ENCODE measurements around the gene GRAMD2B.
"Not testable (repeated sequence)": the region's sequence is repeated elsewhere in the genome, so short reads cannot be mapped to it uniquely, and the experiment has no call there.

Gene GRAMD2B

DNA sequence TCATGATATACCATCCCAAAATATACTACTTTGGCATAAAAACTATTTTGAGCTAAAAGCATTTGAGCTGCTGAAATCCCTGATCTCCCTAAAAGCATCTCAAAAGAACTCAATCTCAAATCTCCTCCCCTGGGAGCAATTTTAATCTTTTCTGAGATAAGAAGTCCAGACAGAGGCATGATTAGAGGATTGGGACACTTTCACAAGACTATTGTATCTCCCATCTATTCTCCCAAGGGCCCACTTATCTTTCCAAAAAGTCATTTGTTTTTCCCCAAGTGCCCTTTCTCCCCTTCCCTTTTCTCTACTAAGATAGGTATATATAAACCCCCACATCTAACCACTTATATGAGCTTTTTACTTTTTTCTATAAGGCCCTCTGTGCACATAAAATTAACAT is 92.1 kb downstream of the GRAMD2B start:
- no peak for DNase-seq

DNA sequence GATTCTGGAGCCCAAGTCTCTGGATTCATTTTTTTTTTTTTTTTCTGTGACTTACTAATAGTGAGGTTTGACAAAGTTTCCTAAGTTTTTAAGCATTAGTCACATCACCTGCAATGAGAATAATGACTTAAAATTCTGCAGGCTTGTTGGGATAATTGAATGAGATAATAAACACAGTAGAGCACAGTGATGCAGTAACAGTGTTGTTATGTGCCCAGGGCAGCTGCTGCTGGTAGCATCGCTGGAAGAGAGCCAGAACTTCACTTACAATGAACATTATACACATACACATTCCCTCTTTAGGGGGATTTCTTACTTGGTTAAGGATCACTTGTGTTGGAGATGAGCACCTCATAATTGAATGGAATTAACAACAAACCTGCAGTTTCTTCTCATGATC is 92.9 kb downstream of the GRAMD2B start:
- no peak for DNase-seq

DNA sequence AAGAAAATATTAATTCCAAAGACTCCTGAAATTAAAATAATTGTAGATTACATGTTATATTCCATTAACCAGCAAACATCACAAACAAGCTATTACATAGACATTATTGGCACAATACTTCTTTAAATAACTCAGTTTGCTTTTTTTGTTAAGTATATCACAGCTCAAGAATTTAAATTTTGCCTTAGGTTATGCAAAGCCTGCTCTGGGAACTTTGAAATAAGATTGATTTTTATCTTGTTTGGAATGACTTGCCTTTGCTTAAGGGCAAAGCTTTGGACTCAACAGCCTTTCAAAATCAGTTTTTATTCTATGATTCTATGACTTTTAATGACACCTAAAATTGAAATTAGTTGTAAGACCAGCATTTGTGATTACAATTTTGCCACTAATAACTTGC is 93.6 kb downstream of the GRAMD2B start:
- no peak for DNase-seq

DNA sequence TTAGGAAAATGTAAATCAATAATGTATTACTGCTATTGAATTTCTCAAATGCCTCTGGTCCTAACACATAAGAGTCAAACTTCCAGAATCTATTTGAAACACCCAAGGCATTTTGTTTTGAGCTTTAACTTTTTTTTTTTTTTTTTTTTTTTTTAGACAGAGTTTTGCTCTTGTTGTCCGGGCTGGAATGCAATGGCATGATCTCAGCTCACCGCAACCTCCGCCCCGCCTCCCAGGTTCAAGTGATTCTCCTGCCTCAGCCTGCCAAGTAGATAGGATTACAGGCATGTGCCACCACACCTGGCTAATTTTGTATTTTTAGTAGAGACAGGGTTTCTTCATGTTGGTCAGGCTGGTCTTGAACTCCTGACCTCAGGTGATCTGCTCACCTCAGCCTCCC is 96.0 kb downstream of the GRAMD2B start:
- not testable (repeated sequence) for DNase-seq

DNA sequence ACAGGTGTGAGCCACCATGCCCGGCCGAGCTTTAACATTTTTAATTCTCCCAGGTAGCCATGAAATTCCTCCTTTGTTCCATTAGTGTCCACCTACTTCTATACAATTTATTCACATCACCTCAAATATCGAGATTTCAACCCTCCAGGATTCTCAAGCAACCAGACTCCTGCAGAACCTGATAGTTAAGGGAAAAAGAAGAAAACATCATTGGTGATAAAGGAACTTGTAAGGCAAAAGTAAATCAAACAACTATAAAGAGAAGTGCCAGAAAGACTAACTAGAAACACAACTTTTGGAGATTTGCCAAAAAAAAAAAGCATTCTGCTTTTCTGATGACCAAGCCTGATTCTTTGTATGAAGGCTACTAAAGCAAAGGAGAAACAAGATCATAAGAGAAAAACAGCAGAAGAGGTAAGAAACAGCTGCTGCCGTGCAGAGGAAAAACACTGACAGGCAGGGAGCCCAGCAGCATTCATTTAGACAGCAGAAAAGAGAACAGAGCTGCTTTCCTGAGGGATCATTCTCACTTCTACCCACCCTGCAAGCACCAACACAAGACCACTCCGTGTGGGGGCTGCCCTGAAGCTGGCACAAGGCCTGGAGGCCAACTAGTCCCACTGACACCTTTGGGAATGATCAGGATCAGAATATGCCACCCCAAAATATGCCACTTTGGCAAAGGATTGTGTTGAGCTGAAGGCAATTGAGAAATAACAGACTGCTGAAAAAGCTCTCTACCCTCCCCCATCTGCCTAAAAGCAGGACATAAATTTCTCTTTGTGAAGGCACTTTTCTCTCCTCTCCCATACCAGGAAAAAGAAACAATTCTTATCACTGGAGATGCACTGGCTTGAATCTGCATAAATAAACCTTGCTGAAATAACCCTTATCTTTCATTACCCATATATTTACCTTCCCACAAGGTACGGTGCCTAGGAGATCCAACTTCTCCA is 96.7 kb downstream of the GRAMD2B start:
- DNase-seq = no peak

DNA sequence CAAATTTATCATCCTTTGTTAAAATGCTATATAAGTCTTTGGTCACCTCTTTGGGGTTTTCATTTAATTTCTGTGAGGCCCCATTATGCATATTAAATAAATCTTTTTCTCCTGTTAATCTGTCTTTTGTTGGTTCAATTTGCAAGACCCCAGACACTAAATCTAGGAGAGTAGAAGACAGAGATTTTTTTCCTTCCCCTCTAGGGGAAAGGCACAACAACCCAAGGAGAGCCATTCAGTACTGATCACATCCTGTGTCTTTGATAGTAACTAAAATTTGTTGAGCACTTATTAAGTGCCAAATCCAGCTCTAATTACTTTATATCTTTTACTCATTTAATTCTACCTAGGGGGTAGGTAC is 97.4 kb downstream of the GRAMD2B start:
- no peak for DNase-seq

DNA sequence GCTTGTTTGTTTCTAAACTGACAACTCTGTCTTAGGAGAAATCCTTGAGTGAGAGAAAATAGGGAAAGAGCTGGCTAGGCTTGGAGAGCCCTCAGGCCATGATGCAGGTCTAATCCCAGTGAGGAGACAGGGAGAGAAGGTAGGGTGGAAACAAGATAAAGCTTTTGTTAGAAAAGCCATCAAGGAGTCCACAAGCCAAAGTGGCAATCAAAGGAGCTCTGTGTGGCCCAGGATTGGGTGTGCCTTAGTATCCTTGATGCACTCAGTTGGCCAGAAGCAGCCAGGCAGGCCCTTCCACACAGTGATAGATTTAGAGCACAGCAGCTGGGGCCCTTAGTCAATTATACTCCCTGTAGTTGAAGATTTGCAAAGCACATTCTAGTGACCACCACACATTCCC is 97.9 kb downstream of the GRAMD2B start:
- DNase-seq = no peak

DNA sequence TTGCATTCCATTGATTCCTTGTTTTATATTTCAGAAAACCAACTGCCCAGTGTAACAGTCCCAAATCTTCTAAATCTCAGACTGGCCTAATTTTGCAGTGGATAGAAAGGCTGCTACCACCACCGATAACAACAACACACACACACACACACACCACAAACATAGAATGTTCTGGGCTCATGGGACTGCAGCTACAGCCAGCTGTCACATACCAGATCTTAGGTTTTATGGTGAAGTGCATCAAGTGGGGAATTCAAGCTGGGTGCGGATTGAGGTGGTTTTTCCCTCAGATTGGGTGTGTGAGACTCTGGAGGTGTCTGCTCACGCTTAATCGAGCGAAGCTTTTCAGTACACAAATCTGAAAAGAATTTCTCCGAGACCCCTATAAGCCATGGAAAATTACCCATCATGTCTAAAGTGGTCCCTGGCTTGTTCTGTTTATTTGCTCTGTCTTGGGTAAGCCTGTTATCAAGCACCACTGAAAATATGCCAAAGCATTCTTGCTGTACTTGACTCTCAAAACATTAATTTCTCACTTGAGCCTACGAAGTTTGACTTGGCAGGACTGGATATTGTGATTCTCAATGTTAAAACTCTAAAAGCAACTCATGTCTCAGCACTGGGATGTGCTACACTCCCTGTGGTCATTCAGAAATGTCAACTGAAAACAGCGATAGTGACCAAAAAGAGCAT is 100.8 kb downstream of the GRAMD2B start:
- DNase-seq = no peak

DNA sequence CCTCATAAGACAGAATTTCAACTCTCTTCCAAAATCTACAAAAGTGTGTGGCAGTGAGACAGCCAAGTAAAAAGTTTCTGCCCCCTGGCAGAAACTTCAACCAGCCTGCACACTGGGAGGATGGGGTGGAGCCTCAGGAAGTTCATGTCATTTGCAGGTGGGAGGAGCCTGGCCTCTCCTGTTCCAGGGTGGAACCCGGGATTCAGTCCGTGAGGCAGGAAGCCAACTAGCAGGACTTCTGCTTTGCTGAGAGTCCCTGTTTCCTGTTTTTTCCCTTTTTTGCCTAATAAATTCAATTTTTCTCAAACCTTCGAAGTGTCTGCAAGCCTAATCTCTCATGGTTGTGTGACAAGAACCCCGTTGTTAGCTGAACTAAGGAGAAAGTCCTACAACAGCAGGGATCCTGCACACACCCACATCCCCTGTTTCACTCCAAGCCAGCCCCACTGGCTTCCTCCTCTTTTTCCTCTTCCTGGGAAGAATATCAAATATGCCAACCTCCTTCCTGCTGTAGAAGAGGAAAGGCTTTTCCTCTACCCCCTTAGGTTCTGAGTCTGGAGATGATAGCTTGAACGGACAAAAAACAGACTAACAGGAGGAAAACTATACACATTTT is 102.5 kb downstream of the GRAMD2B start:
- DNase-seq = no peak

DNA sequence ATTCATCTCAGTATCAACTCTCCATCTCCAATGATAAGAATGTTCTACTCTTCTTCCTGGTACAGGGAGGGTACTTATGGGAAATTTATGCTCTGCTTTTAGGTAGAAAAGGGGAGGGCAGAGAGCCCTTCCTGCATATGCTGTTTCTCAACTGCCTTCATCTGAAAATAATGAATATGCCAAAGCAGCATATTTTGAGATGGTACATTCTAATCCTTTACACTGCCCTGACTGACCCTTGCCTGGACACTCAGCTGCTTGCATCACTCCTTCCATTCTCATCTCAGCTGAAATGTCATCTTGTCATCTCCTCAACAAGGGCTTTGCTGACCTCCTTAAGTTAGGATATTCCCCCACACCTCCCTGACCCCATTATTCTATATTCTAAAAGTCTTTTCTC is 103.3 kb downstream of the GRAMD2B start:
- no peak for DNase-seq

DNA sequence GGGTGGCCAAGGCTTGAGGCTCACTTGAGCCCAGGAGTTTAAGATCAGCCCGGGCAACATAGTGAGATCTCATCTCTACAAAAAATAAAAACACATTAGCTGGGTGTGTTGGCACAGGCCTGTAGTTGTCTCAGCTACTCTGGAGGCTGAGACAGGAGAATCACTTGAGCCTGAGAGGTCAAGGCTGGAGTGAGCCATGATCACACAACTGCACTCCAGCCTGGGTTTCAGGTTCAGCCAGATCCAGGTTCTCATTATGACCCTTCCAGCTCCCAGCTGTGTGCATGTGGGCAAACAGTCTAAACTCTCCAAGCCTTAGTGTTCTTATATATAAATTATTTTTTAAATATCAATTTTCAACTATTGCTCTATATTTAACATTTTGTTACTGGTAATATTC is 103.9 kb downstream of the GRAMD2B start:
- DNase-seq = no peak

DNA sequence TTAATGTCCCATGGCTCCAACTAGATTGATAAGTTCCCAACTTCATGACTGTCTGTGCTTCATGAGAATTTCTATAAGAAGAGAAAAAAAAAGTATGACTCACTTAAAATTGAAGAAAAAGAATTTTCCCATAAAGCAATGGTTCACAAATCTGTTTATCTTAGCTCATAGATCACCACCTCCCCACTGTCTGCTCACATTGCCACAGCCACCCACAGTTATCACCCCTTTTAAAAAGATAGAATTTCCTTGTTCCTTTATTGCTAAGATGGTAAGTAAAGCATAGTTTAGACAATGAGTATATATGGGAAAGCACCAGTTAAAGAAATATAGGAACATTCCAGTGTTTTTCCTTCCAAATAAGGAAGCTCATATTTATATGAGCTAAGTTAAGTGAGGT is 104.7 kb downstream of the GRAMD2B start:
- no peak for DNase-seq

DNA sequence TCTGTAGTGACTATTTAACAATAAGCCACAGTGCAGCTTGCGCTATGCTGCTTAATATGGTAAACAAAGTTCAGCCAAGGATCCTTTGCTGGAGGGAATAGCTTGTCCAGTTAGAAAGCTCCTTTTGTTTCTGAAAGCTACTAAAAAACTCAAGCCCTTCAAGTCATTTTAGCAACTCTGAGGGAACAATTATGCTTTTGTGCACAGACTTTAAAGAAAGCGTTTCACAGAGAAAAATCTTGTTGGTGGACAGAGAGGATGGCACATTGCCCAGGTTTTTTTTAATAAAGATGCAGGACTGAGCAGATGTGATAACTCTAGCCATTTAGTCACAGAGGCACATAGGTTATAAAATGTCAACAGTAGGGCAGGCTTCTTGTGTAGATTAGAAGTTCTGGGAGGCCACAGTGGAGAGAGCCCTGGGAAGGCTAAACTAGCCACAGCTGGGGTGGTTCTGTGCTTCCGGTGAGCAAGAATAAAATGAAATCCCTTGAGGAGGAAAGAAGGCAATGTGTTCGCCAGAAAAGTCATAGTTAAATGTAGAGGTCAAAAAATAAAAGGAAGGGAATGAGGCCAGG is 108.4 kb downstream of the GRAMD2B start:
- no peak for DNase-seq

DNA sequence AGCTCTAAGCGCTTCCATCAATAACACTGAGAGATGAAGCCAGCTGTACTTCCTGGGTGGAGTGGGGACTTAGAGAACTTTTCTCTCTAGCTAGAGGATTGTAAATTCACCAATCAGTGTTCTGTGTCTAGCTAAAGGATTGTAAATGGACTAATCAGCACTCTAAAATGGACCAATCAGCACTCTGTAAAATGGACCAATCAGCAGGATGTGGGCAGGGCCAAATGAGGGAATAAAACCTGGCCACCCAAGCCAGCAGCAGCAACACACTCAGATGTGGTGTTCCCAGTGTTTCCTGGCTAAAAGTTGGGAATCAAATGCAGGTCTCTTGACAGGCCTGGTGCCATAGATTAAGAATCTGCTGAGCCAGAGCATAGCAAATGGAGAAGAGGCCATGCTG is 111.3 kb downstream of the GRAMD2B start:
- no peak for DNase-seq

DNA sequence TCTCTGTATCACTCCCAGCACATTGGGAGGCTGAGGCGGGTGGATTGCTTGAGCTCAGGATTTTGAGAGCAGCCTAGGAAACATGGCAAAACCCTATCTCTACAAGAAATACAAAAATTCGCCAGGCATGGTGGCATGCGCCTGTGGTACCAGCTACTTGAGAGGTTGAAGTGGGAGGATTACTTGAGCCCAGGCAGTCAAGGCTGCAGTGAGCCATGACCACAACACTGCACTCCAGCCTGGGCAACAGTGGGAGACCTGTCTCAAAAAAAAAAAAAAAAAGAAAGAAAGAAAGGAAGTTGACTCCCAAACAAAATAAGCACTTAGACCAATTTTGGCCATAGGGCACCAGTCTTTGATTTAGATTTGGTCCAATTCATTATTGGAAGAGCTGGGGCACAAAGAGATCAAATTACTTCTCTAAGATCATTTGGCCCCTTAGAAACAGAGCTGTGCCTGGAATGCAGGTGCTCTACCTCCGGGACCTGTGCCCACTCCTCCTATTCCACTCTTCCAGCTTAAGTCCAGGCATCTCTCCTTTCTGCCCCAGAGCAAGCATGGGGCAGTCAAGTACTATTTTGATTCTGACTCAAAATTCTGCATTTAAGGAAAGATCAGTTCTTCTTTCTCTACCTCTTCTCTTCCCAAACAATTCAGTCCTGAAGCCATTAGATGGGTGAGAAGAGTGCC is 112.8 kb downstream of the GRAMD2B start:
- no peak for DNase-seq

DNA sequence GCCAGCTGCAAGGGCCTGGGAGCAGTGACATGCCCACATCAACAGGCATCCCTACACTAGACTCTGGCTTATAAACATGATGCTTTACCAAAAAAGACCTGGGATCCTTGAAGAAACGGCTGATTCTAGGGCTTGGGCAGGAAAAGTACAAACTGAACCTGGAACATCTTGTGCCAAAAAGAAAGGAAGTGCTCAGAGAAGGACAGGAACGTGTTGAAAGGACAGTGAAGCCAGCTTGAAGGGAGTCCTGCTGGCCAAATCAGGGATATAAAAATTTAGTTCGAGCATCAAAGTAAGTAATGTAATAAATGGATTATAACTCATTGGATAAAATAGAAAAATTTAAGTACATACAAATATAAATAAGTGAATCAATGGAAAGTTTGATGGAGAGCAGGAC is 113.7 kb downstream of the GRAMD2B start:
- no peak for DNase-seq

DNA sequence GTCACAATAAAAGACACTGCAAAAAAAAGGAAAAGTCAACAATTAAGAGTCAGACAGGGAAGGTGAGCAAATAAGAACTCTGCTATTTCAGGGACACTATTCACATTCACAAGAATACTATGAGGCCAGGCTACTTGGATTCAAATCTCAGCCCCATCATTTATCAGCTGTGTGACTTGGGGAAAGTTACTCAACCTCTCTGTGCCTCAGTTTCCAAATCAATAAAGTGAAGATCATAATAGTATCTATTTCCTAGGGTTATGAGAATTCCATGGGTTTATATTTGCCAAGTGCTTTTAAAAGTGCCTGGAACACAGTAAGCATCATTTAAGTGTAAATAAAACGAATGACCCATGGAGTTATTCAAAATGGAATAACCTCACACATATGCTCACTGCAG is 115.4 kb downstream of the GRAMD2B start:
- DNase-seq = no peak

DNA sequence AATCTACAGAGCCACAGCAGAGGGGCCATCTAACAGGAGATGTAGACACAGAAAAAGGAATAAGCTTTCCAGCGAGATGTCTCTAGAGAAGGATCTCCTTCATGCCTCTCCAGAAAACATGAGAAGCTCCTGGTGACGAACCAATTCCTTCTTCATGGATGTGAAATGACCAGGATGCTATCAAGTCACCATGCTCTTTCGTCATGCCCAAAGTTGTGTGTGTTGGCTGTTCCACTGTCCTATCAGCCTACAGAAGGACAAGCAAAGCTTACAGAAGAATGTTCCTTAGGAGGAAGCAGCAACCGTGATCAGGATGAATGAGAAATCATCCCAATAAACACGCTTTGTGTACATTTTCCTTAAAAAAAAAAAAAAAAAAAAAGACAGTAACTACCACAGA is 117.4 kb downstream of the GRAMD2B start:
- no peak for DNase-seq

DNA sequence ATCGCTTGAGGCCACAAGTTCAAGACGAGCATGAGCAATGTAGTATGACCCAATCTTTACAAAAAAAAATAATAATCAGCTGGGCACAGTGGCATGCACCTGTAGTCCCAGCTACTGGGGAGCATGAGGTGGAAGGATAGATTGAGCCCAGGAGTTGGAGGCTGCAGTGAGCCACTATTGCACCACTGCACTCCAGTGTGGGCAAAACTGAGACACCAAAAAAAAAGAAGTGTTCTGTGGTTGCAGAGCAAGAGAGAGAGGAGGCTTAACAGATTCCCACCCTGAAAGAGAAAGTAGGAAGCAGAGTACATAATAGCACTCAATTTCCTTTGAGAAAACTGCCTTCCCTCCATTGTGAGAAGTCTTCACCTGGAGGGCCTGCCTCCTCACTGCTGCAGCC is 119.2 kb downstream of the GRAMD2B start:
- no peak for DNase-seq

DNA sequence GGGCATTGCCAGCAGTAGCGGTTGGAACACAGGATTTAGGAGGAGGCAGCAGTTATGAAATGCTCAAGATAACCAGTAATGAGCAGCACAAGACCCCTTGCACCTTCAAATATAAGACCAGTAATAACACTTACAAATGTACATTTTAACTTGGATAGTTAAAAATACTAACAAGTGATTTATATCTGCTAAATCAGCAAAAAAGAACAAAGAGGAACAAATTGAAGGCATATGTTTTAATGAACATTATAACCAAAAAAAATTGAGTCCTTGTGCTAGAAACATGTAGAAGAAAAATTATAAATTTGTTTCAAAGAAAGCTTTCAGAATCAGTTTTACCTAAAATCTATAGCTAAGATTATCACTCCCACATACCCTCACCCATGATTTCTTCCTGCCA is 119.8 kb downstream of the GRAMD2B start:
- no peak for DNase-seq

DNA sequence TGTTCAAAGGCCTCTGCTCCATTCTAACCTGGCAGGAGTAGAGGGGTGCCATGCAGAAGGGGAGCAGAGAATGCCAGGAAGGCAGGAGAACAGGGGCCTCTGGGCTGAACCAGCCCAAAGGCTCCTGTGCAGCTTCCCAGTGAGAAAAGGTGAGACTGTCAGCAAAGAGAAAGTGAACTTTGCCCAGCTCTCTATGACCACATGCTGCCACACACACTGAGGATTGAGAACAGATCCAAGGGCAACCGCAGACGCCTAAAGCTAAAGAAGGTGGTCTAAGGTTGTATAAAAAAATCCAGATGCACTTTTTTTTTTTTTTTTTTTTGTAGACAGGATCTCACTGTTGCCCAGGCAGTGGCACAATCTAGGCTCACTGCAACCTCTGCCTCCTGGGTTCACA is 120.5 kb downstream of the GRAMD2B start:
- no peak for DNase-seq

Data from cerebellar nuclear complex (tissue), 1 donor.